SK-N-SH (cell line): ENCODE results near the gene OR2B6. TPM values are rescaled to one million over a fixed set of nuclear protein-coding genes. Genes with fewer than 3 reads are reported as not detected.

Experiments
- CTCF ChIA-PET: fragments of 300-600, 350-600 bp; formaldehyde crosslinking; extraction: SDS; loops from one replicate; lab custom pipeline; 2021; lab: Yijun Ruan, JAX
- POLR2A ChIA-PET: fragments of 350-600 bp; sonication (Branson Sonifier 250); formaldehyde crosslinking; extraction: SDS; loops from one replicate; lab custom pipeline; 2020; ENCODE audit warnings: antibody characterized with exemption, inconsistent platforms; lab: Yijun Ruan, JAX
- DNase-seq: peaks from one replicate; pipeline ENCODE4 v3.0.0; 2012
- H2AFZ ChIP-seq: fragments of 200-600 bp; sonication (generic); 2 replicates; pipeline ENCODE4 v1.8.1; 2016; ENCODE audit warnings: antibody characterized with exemption, mild to moderate bottlenecking, low read depth
- H3F3A ChIP-seq: fragments of 200-600 bp; sonication (generic); replicated peaks from 2 replicates; pipeline ENCODE3; 2016; ENCODE audit warnings: antibody characterized with exemption, mild to moderate bottlenecking; ENCODE audit not compliant: insufficient read depth
- H3K27ac ChIP-seq, 2 experiments: fragments of 200-500 bp in 1 of 2; fragments of 200-600 bp in 1 of 2; sonication (Bioruptor generic) in 1 of 2; sonication (generic), shearing (Covaris generic) in 1 of 2; 2 replicates each; pipeline versions ENCODE4 v1.5.1 to v1.6.1; 2014 to 2016; ENCODE audit warnings: low read depth in 2 of 2, inconsistent platforms in 1 of 2, low read length in 1 of 2, mild to moderate bottlenecking in 1 of 2, mixed read lengths in 1 of 2
- H3K27me3 ChIP-seq: fragments of 200-600 bp; sonication (generic), shearing (Covaris generic); 2 replicates; pipeline ENCODE4 v1.6.1; 2016; ENCODE audit warnings: mixed run types; ENCODE audit not compliant: insufficient read depth
- H3K36me3 ChIP-seq, 2 experiments: fragments of 200-500 bp in 1 of 2; fragments of 200-600 bp in 1 of 2; sonication (Bioruptor generic) in 1 of 2; sonication (generic) in 1 of 2; replicated peaks in 1 of 2; 2 replicates each; pipeline versions ENCODE3 to v1.5.1; 2014 to 2016; ENCODE audit warnings: low read length in 1 of 2, mild to moderate bottlenecking in 1 of 2; ENCODE audit not compliant: insufficient read depth in 2 of 2, control insufficient read depth in 1 of 2
- H3K4me1 ChIP-seq, 2 experiments: fragments of 200-500 bp in 1 of 2; fragments of 200-600 bp in 1 of 2; sonication (Bioruptor generic) in 1 of 2; sonication (generic), shearing (Covaris generic) in 1 of 2; 2 replicates each; pipeline versions ENCODE4 v1.5.1 to v1.6.1; 2014 to 2016; ENCODE audit warnings: low read depth in 1 of 2, low read length in 1 of 2, mixed run types in 1 of 2; ENCODE audit not compliant: insufficient read depth in 2 of 2, control insufficient read depth in 1 of 2
- H3K4me2 ChIP-seq: fragments of 200-600 bp; sonication (generic), shearing (Covaris generic); 2 replicates; pipeline ENCODE4 v1.6.1; 2017; ENCODE audit warnings: mixed run types
- H3K4me3 ChIP-seq, 2 experiments: fragments of 200-500 bp in 1 of 2; fragments of 200-600 bp in 1 of 2; sonication (Bioruptor generic) in 1 of 2; sonication (generic), shearing (Covaris generic) in 1 of 2; 2 replicates each; pipeline versions ENCODE4 v1.5.1 to v1.8.1; 2014 to 2016; ENCODE audit warnings: low read depth in 2 of 2, inconsistent platforms in 1 of 2, low read length in 1 of 2, mild to moderate bottlenecking in 1 of 2, mixed read lengths in 1 of 2, moderate library complexity in 1 of 2
- H3K79me2 ChIP-seq: fragments of 200-600 bp; sonication (generic); 2 replicates; pipeline ENCODE4 v1.8.1; 2017; ENCODE audit warnings: mild to moderate bottlenecking; ENCODE audit not compliant: insufficient read depth
- H3K9ac ChIP-seq: fragments of 200-600 bp; sonication (generic); 2 replicates; pipeline ENCODE4 v1.6.1; 2017; ENCODE audit warnings: mixed run types
- H3K9me2 ChIP-seq: fragments of 200-600 bp; sonication (generic); 2 replicates; pipeline ENCODE4 v1.6.1; 2017; ENCODE audit warnings: mixed run types
- H3K9me3 ChIP-seq: fragments of 200-600 bp; sonication (generic); 2 replicates; pipeline ENCODE4 v1.6.1; 2017; ENCODE audit warnings: mixed run types, mild to moderate bottlenecking, moderate library complexity
- H4K20me1 ChIP-seq: fragments of 200-600 bp; sonication (generic); 2 replicates; pipeline ENCODE4 v1.6.1; 2017; ENCODE audit warnings: mild to moderate bottlenecking, mixed run types; ENCODE audit not compliant: insufficient read depth
- CHD2 ChIP-seq: fragments of 150-350 bp; IDR thresholded peaks from 2 replicates; pipeline ENCODE4 v1.6.1; 2018; ENCODE audit warnings: low read length; ENCODE audit not compliant: partially characterized antibody
- EP300 ChIP-seq, 2 experiments: IDR thresholded peaks; 2 replicates each; pipeline versions ENCODE4 v1.4.0 to v1.6.1; 2012; ENCODE audit warnings: borderline replicate concordance in 1 of 2, low read depth in 1 of 2, low read length in 1 of 2
- EZH2phosphoT487 ChIP-seq: fragments of 200-600 bp; sonication (generic); IDR thresholded peaks from 2 replicates; pipeline ENCODE4 v1.6.1; 2017; ENCODE audit warnings: low read depth, mixed run types, mild to moderate bottlenecking, antibody characterized with exemption, moderate library complexity, borderline replicate concordance
- FOXM1 ChIP-seq: IDR thresholded peaks from 2 replicates; pipeline ENCODE4 v1.4.0; 2012; ENCODE audit warnings: low read depth, mild to moderate bottlenecking
- GATA2 ChIP-seq: sonication (generic); formaldehyde crosslinking; IDR thresholded peaks from 2 replicates; pipeline ENCODE4 v1.5.0; 2020; ENCODE audit warnings: mild to moderate bottlenecking, missing genetic modification reagents
- IRF3 ChIP-seq: fragments of 150-350 bp; IDR thresholded peaks from 2 replicates; pipeline ENCODE4 v1.6.1; 2016; ENCODE audit warnings: mild to moderate bottlenecking, low read depth, low read length
- MAX ChIP-seq: IDR thresholded peaks from 2 replicates; pipeline ENCODE4 v1.4.0; 2012; ENCODE audit warnings: low read depth
- MEF2A ChIP-seq: IDR thresholded peaks from 2 replicates; pipeline ENCODE4 v1.4.0; 2012; ENCODE audit warnings: low read depth, borderline replicate concordance
- PBX3 ChIP-seq: IDR thresholded peaks from 2 replicates; pipeline ENCODE4; 2012
- REST ChIP-seq: IDR thresholded peaks from 2 replicates; pipeline ENCODE4 v1.6.1; 2012; ENCODE audit warnings: mild to moderate bottlenecking, low read depth, low read length, moderate library complexity
- RFX5 ChIP-seq: IDR thresholded peaks from 2 replicates; pipeline ENCODE4 v1.6.1; 2012; ENCODE audit warnings: mild to moderate bottlenecking, improper control_type of control experiment, low read length
- SIN3A ChIP-seq: IDR thresholded peaks from 2 replicates; pipeline ENCODE4 v1.6.1; 2012; ENCODE audit warnings: low read depth, mild to moderate bottlenecking, low read length, moderate library complexity, borderline replicate concordance
- SMC3 ChIP-seq: IDR thresholded peaks from 2 replicates; pipeline ENCODE4 v1.6.1; 2012; ENCODE audit warnings: low read depth, low read length, improper control_type of control experiment
- TAF1 ChIP-seq: IDR thresholded peaks from 2 replicates; pipeline ENCODE4 v1.6.1; 2012; ENCODE audit warnings: low read depth, mild to moderate bottlenecking, low read length, moderate library complexity, borderline replicate concordance
- USF1 ChIP-seq: IDR thresholded peaks from 2 replicates; pipeline ENCODE4 v1.4.0; 2012; ENCODE audit warnings: low read depth, borderline replicate concordance
- WGBS: methylation state at CpG from one replicate; pipeline ENCODE4 v1.1.6; 2017; ENCODE audit warnings: low lambda C conversion rate; 5-methylcytosine and 5-hydroxymethylcytosine counted together
- polyA plus RNA-seq, 3 experiments: library from polyadenylated mRNA; depleted of rRNA; stranded (reverse); fragments of >200 nt; gene quantifications; 2 replicates each; pipeline ENCODE4 v1.2.3, GENCODE V29; 2012

OR2B6 gene
- polyA plus RNA-seq, 1 of the 3 experiments (the other 2 are of a cell fraction), result 0.21 TPM

- no peaks in the 10 kb centered on the region for H3F3A ChIP-seq
- no peak for DNase-seq
- no peaks in the 10 kb centered on the region for H3K9me3 ChIP-seq
- H3K4me3 ChIP-seq, result no peak overlapping the region
- no peaks in the 10 kb centered on the region for H3K4me1 ChIP-seq
- ChIA-PET CTCF (no interaction called here), POLR2A (no interaction called here)
- no peak overlapping the region for H2AFZ ChIP-seq
- no peaks in the 10 kb centered on the region for H3K27me3 ChIP-seq
- no peaks in the 10 kb centered on the region for H3K79me2 ChIP-seq
- no peaks in the 10 kb centered on the region for H4K20me1 ChIP-seq
- no peaks in the 10 kb centered on the region for H3K9me2 ChIP-seq
- H3K27ac ChIP-seq, result no peak overlapping the region
- H3K4me2 ChIP-seq, result no peak overlapping the region
- 5% methylated on average over 3 of the region's 3 CpGs for WGBS
- no peak overlapping the region for H3K9ac ChIP-seq
- H3K36me3 ChIP-seq, result no peaks in the 10 kb centered on the region
- TF ChIP-seq CHD2 (no peak), REST (no peak), GATA2 (CRISPR knock-in tag) (no peak)
These were observed 5.5 kb downstream of the OR2B6 start for GRCh38 chr6:27962506-27962905.

GRCh38 chr6:27966044-27966443 lies 9.0 kb downstream of the OR2B6 start:
- H3K4me1 ChIP-seq, result no peaks in the 10 kb centered on the region
- DNase-seq, result no peak
- CTCF ChIA-PET, result no interaction called here
- H3K9me2 ChIP-seq, result no peaks in the 10 kb centered on the region
- no peaks in the 10 kb centered on the region for H3K79me2 ChIP-seq
- H3K9me3 ChIP-seq, result no peaks in the 10 kb centered on the region
- H3K4me2 ChIP-seq, result no peak overlapping the region
- H3K27me3 ChIP-seq, result no peaks in the 10 kb centered on the region
- no peak overlapping the region for H2AFZ ChIP-seq
- WGBS, result 4% methylated on average over 4 of the region's 4 CpGs
- H3K36me3 ChIP-seq, result no peaks in the 10 kb centered on the region
- no peak overlapping the region for H3K27ac ChIP-seq
- no peaks in the 10 kb centered on the region for H3F3A ChIP-seq
- H4K20me1 ChIP-seq, result no peaks in the 10 kb centered on the region
- POLR2A ChIA-PET, result no interaction called here
- no peak overlapping the region for H3K9ac ChIP-seq
- no peak overlapping the region for H3K4me3 ChIP-seq
- TF ChIP-seq PBX3 (no peak), MEF2A (no peak), SIN3A (no peak), GATA2 (CRISPR knock-in tag) (no peak), EZH2phosphoT487 (no peak), RFX5 (no peak), MAX (no peak), USF1 (no peak), FOXM1 (no peak), EP300 (IDR thresholded peaks at IDR 0.05; ENCODE audit: borderline replicate concordance in 1 of 2, low read depth in 1 of 2, low read length in 1 of 2) (no peak), TAF1 (no peak), CHD2 (no peak), REST (no peak), IRF3 (no peak), SMC3 (no peak)
